ENCODE data around the gene NAV2.

The NAV2 gene

DNA sequence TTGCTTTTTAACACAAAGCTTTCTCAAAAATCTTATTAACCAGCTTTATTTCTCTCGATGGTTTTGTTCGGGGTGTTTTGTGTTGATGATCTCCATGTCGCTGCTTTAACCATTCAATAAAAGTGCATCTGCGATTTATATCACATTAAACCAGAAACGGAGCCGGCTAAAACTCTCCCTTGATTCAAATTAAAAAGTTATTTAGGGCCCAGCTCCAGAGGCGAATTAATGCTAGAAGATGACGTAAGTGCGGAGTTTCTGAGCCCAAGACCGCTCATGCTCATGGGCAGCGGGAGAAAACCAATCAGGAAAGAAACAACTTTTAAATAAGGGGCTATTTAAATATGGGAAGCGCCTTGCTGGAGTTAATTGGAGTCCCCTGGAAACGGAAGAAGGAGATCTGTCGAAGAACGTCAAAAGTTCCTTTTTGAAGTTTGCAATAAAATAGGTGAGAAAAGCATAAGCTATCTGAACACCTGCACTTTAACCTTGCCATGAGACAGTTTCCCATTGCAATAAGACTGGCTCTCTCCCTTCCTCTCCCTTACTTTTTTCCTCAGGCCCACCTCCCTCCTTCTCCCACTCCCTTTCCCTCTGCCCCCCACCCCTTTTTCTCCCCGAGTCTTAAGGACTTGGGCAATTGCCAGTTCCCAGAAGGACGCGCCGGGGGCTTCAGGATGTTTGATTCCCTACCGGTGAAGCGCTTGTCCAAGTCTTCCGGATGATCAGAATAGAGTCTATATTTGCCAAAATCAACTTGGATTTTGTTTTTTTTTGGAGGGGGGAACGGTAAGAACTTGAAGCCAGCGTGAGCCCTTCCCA is 449.5 kb downstream of the NAV2 start:
- no peak for DNase-seq (ENCODE audit: low read depth in 4 of 4, low spot score in 1 of 4)

- DNase-seq (ENCODE audit: low read depth in 4 of 4, low spot score in 1 of 4), result no peak
Observed at GRCh38 chr11:20162824-20163782, 450.5 kb downstream of the NAV2 start.

DNA sequence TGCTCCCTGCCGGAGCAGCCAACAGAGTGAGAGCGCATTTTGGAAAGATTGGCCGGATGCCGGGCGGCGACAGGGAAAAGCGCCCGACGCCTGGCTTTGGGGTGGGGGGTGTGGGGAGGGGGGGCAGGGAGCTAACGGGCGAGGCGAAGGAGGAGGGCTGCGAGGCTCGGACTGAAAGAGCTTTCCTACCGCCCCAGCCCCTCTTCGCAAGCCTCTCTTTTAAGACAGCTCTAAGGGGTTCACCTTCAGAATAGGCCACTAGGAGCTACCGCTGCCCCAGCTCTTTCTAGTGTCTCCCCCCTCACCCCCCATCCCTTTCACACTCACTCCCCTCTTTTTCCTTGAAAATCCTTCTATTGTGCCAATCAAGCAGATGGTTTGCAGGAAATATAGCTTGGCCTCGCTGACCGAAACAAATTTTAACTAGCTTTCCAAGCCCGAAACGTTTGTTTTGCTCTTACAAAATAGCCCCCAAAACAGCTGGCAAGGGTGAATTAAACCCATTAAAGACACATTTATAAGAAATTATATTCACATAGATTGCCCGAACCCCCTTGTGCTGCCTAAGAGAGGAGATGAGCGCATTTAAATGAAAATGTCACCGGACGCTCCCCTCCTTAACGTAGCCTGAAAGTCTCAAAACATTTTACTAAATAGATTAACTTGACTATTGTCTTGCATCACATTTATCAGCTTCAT is 451.3 kb downstream of the NAV2 start:
- no peak for DNase-seq (ENCODE audit: low read depth in 4 of 4, low spot score in 1 of 4)

All from stimulated activated CD4-positive, alpha-beta T cell treated with anti-CD3 and anti-CD28 coated beads, Interleukin-1b, Interleukin-23, amount 100 ng/mL, for 24 hours (primary cell).